GM12891 (cell line): ENCODE results near the gene MINK1.

ENCODE experiments used
- DNase-seq: peaks from one replicate; pipeline ENCODE4 v3.0.0; 2011; ENCODE audit warnings: low spot score; ENCODE audit not compliant: insufficient read length
- FAIRE-seq: peaks from 2 replicates; lab custom pipeline; 2011; peaks lifted over from hg19 to GRCh38; lab: Jason Lieb, UNC
- PAX5 ChIP-seq: IDR thresholded peaks from 2 replicates; pipeline ENCODE4 v1.6.1; 2011; ENCODE audit warnings: low read length, moderate library complexity, mild to moderate bottlenecking; ENCODE audit not compliant: insufficient read depth, severe bottlenecking
- POLR2A ChIP-seq: IDR thresholded peaks from 2 replicates; pipeline ENCODE4 v1.6.1; 2011; ENCODE audit warnings: low read depth, low read length, control low read depth
- POLR2AphosphoS5 ChIP-seq: IDR thresholded peaks from 2 replicates; pipeline ENCODE4 v1.6.1; 2011; ENCODE audit warnings: low read depth, low read length, control low read depth
- POU2F2 ChIP-seq: IDR thresholded peaks from 2 replicates; pipeline ENCODE4 v1.6.1; 2011; ENCODE audit warnings: low read depth, mild to moderate bottlenecking, control low read depth, low read length, moderate library complexity
- SPI1 ChIP-seq: IDR thresholded peaks from 2 replicates; pipeline ENCODE4 v1.6.1; 2011; ENCODE audit warnings: low read depth, low read length, control low read depth
- TAF1 ChIP-seq: IDR thresholded peaks from 2 replicates; pipeline ENCODE4 v1.6.1; 2011; ENCODE audit warnings: low read depth, low read length, control low read depth

MINK1 gene

DNA sequence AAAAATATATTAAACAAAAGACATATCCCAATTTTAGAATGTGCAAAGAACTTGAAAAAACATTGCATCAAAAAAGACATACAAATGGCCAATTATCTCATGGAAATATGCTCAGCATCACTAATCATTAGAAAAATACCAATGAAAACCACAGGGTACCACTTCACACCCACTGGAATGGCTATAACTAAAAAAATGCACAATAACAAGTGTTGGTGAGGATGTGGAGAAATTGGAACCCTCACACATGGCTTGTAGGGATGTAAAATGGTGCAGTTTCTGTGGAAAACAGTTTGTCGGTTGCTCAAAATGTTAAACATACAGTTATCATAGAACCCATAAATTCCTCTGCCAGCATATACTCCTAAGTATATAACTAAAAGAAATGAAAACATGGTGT lies 38.0 kb upstream of the MINK1 start:
- TF ChIP-seq TAF1 (no peak), SPI1 (no peak), POLR2A (no peak), POU2F2 (no peak), PAX5 (no peak), POLR2AphosphoS5 (no peak)
- DNase-seq, result no peak
- FAIRE-seq, result no peak

GRCh38 chr17:4796552-4796920 lies 36.6 kb upstream of the MINK1 start:
- no peak for DNase-seq
- FAIRE-seq, result no peak
- TF ChIP-seq TAF1 (no peak), PAX5 (no peak), SPI1 (0 out of 2 replicates have a peak, but pooled peaks have one; percentile 20)

DNA sequence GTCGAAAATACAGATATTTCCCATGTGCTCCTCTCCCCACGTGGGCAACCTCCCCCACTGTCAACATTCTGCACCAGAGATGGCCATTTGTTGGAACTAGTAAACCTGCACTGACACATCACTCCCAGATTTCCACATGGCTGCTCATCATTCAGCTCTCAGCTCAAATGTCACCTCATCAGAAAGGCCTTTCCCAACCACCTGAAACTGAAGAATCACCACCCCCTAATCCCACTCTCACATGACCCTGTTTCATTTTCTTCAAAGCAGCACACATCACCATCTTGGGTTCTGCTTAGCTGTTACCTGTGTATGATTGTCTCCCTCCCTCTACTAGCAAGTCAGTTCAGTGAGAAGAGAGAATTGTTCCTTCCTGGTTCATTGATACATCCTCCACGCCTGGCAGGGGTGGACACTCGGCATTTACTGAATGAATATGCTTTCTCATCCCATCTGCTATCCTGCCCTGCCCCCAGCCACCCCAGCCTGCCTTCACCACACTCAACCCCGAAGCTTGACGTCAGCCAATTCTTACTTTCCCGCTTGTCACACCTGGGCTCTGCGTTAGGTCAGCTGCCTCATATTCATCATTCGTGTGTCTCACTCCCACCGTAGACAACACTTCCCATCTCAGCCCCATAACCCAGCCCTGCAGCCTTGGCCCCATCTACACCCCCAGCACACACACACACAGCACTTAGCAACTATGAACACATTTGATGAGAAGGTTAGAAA lies 32.5 kb upstream of the MINK1 start:
- TF ChIP-seq SPI1 (no peak), POU2F2 (no peak), POLR2A (no peak), TAF1 (no peak), PAX5 (no peak), POLR2AphosphoS5 (no peak)
- DNase-seq (no peak), FAIRE-seq (peak; percentile 92)

DNA sequence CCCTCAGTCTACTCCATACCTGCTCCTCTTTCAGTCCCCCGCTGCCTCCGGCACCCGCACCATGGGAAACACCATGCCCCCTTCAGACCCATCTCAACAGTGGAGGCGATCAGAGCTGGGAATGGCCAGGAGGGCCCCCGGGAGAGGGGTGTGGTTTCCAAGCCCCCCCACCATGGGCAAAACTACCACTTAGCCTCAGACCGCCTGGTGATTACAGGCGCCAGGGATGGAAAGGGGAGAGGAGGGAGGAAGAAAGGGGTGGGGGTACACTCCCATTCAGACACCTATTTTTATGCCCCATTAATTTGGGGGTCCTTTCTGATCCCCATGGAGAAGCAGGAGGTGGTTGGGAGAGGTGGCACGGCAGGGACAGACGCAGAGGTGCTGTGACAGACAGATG lies 30.9 kb upstream of the MINK1 start, which contains the start of gene C17orf114:
C17orf114 (minus strand) TSS at position 101 of the 400 bp plus-strand sequence.
- TF ChIP-seq POLR2A (no peak), TAF1 (no peak), PAX5 (no peak), POU2F2 (no peak), SPI1 (no peak)
- no peak for DNase-seq
- FAIRE-seq, result no peak

GRCh38 chr17:4806456-4806776 lies 26.7 kb upstream of the MINK1 start:
- DNase-seq (no peak), FAIRE-seq (no peak)
- TF ChIP-seq POU2F2 (no peak), POLR2AphosphoS5 (no peak), SPI1 (no peak), TAF1 (no peak), POLR2A (no peak), PAX5 (no peak)

GRCh38 chr17:4806777-4807604 lies 26.1 kb upstream of the MINK1 start, which contains the start of gene PLD2:
Gene PLD2 (plus strand): TSS chr17:4807152. CDS start chr17:4807773, 621 bp downstream.
- FAIRE-seq (peak; percentile 97), DNase-seq (peak; percentile 100)
- TF ChIP-seq POLR2AphosphoS5, result no peak
- TF ChIP-seq POLR2A, result peak; percentile 39; the same call in 1 of the 2 replicates

GRCh38 chr17:4807605-4808377 lies 25.3 kb upstream of the MINK1 start:
- no peak for DNase-seq
- no peak for TF ChIP-seq POU2F2
- TF ChIP-seq TAF1, result no peak
- TF ChIP-seq POLR2A, result no peak
- no peak for TF ChIP-seq SPI1
- TF ChIP-seq PAX5, result no peak
- no peak for TF ChIP-seq POLR2AphosphoS5
- FAIRE-seq, result peak; percentile 9

GRCh38 chr17:4808378-4808767 lies 24.8 kb upstream of the MINK1 start:
- no peak for FAIRE-seq
- DNase-seq, result no peak
- no peak for TF ChIP-seq POU2F2

DNA sequence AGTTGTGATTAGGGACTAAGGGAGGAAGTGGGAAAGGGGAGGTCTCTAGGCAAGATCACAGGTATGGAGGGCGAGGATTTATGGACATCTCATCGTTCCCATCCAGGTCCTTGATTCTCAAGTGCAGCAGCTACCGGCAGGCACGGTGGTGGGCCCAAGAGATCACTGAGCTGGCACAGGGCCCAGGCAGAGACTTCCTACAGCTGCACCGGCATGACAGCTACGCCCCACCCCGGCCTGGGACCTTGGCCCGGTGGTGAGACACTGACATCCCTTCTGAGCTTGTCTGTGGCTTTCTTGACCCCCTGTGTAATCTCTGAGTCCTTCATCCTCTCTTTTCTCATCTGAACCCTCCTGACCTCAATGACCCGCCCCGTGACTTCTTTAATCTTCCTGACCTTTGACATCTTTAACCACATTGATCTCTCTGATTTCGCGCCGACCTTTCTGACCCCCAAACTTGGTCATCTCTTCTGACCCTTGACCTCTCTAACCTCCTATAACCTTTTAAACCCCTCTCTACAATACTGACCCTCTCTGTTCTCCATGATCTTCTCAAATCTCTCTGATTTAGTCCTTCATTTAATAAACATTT lies 22.3 kb upstream of the MINK1 start:
- no peak for FAIRE-seq
- TF ChIP-seq TAF1 (no peak), POLR2AphosphoS5 (no peak), POLR2A (no peak), POU2F2 (no peak), SPI1 (no peak), PAX5 (no peak)
- no peak for DNase-seq

DNA sequence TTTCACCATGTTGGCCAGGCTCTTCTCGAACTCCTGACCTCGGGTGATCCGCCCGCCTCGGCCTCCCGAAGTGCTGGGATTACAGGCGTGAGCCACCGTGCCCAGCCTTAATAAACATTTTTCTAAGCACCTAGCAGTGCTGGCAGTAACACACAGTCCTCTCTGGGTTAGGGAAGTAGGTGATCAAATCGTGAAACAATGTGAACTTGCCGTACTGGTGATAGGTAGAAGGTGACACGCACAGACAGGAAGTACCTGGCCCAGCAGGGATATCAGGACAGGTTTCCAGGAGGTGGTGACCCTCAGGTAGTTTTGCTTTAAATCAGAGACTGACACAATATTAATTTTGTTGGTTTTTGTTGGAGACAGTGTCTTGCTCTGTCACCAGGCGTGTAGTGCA lies 21.7 kb upstream of the MINK1 start:
- TF ChIP-seq TAF1, result no peak
- TF ChIP-seq SPI1, result no peak
- no peak for TF ChIP-seq POLR2AphosphoS5
- TF ChIP-seq PAX5, result no peak
- TF ChIP-seq POU2F2, result no peak
- TF ChIP-seq POLR2A, result no peak
- DNase-seq, result no peak
- no peak for FAIRE-seq

DNA sequence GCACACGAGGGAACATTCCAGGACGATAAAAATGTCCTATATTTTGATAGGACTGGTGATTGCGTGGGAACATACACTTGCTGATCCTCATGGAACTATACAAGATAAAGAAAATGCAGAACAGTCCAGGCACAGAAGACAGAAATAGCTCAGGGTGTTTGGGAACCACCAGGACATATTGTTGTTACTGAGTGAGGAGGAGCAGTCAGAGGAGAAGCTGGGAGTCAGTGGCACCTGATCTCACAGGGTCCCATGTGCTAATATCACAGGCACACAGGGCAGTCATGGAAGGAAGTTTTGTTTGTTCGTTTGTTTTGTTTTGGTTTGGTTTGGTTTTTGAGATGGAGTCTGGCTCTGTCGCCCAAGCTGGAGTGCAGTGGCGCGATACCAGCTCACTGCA lies 20.4 kb upstream of the MINK1 start:
- DNase-seq (no peak), FAIRE-seq (no peak)
- no peak for TF ChIP-seq POU2F2
- TF ChIP-seq PAX5, result no peak
- TF ChIP-seq POLR2AphosphoS5, result no peak
- no peak for TF ChIP-seq TAF1
- TF ChIP-seq SPI1, result no peak
- TF ChIP-seq POLR2A, result no peak
